CD14-positive monocyte (primary cell): ENCODE results near the gene PATZ1. TPM values are rescaled to one million over a fixed set of nuclear protein-coding genes. Genes with fewer than 3 reads are reported as not detected.
A peak's percentile ranks its signal among the peaks of the same experiment; 100 is the strongest.

ENCODE experiments used
- DNase-seq, 3 donors: peaks; one replicate each; pipeline ENCODE4 v3.0.0-alpha.2; 2011 to 2022
- H2AFZ ChIP-seq: 2 replicates; pipeline ENCODE4 v1.6.0; 2012; ENCODE audit warnings: mild to moderate bottlenecking, low read depth, low read length, inconsistent platforms; ENCODE audit not compliant: insufficient read depth, poor library complexity, severe bottlenecking
- H3K27ac ChIP-seq, 2 donors: 1 replicate in 1 of 2; 2 replicates in 1 of 2; pipeline ENCODE4 v1.5.1; 2012 to 2013; ENCODE audit warnings: low read length in 2 of 2, control low read depth in 1 of 2, inconsistent platforms in 1 of 2, low read depth in 1 of 2, mild to moderate bottlenecking in 1 of 2
- H3K27me3 ChIP-seq, 2 donors: one replicate each; pipeline versions ENCODE4 v1.6.0 to v1.6.1; 2011 to 2013; ENCODE audit warnings: low read length in 2 of 2; ENCODE audit not compliant: control insufficient read depth in 2 of 2, insufficient read depth in 2 of 2
- H3K36me3 ChIP-seq, 2 donors: replicated peaks in 1 of 2; 1 replicate in 1 of 2; 2 replicates in 1 of 2; pipeline versions ENCODE4 v1.5.1 to v1.6.1; 2012 to 2013; ENCODE audit warnings: low read length in 2 of 2, control low read depth in 1 of 2, inconsistent platforms in 1 of 2, mild to moderate bottlenecking in 1 of 2; ENCODE audit not compliant: insufficient read depth in 2 of 2, control insufficient read depth in 1 of 2
- H3K4me1 ChIP-seq, 2 donors: 1 replicate in 1 of 2; 2 replicates in 1 of 2; pipeline versions ENCODE4 v1.5.1 to v1.6.1; 2012 to 2013; ENCODE audit warnings: low read length in 2 of 2, control low read depth in 1 of 2, inconsistent platforms in 1 of 2, mild to moderate bottlenecking in 1 of 2, moderate library complexity in 1 of 2; ENCODE audit not compliant: insufficient read depth in 2 of 2, control insufficient read depth in 1 of 2
- H3K4me2 ChIP-seq: replicated peaks from 2 replicates; pipeline ENCODE3; 2012; ENCODE audit warnings: low read length, moderate library complexity, mild to moderate bottlenecking; ENCODE audit not compliant: poor library complexity, severe bottlenecking; ENCODE audit errors: extremely low read depth
- H3K4me3 ChIP-seq, 3 experiments: fragments of 200-600 bp in 1 of 3; sonication (generic) in 1 of 3; replicated peaks in 1 of 3; 1 replicate in 2 of 3; 2 replicates in 1 of 3; pipeline ENCODE4 v1.5.1; 2011 to 2013; ENCODE audit warnings: low read length in 3 of 3, mild to moderate bottlenecking in 3 of 3, control low read depth in 2 of 3, low read depth in 2 of 3, inconsistent platforms in 1 of 3, moderate library complexity in 1 of 3
- H3K79me2 ChIP-seq: 2 replicates; pipeline ENCODE4 v1.6.0; 2012; ENCODE audit warnings: mild to moderate bottlenecking, control low read depth, inconsistent platforms, low read length, moderate library complexity; ENCODE audit not compliant: insufficient read depth
- H3K9ac ChIP-seq: 2 replicates; pipeline ENCODE4 v1.6.0; 2017; ENCODE audit warnings: low read length, mild to moderate bottlenecking; ENCODE audit not compliant: insufficient read depth, poor library complexity, severe bottlenecking
- H3K9me3 ChIP-seq, 2 donors: replicated peaks in 1 of 2; 1 replicate in 1 of 2; 2 replicates in 1 of 2; pipeline versions ENCODE4 v1.5.1 to v1.6.1; 2012 to 2013; ENCODE audit warnings: low read length in 2 of 2, control low read depth in 1 of 2; ENCODE audit not compliant: control insufficient read depth in 1 of 2, insufficient read depth in 1 of 2
- H4K20me1 ChIP-seq: 2 replicates; pipeline ENCODE4 v1.6.0; 2012; ENCODE audit warnings: mild to moderate bottlenecking, low read length, control low read depth, moderate library complexity; ENCODE audit not compliant: insufficient read depth
- H3K27ac Mint-ChIP-seq, 7 donors: one replicate each; pipeline ENCODE4 v1.8.0; 2020; ENCODE audit warnings: mild to moderate bottlenecking in 7 of 7, mixed read lengths in 7 of 7, moderate library complexity in 6 of 7, inconsistent platforms in 2 of 7
- H3K27me3 Mint-ChIP-seq, 3 donors: one replicate each; pipeline ENCODE4 v1.8.0; 2021 to 2022; ENCODE audit warnings: low read depth in 3 of 3, mild to moderate bottlenecking in 3 of 3, mixed read lengths in 3 of 3, moderate library complexity in 3 of 3, inconsistent platforms in 1 of 3
- H3K36me3 Mint-ChIP-seq, 2 donors: one replicate each; pipeline ENCODE4 v1.8.0; 2020; ENCODE audit warnings: mixed read lengths in 2 of 2, inconsistent platforms in 1 of 2, mild to moderate bottlenecking in 1 of 2
- H3K4me1 Mint-ChIP-seq: one replicate; pipeline ENCODE4 v1.8.0; 2020; ENCODE audit warnings: mild to moderate bottlenecking, mixed read lengths
- H3K4me3 Mint-ChIP-seq, 2 donors: one replicate each; pipeline ENCODE4 v1.8.0; 2020; ENCODE audit warnings: mild to moderate bottlenecking in 2 of 2, mixed read lengths in 2 of 2, moderate library complexity in 1 of 2
- H3K9me3 Mint-ChIP-seq, 7 donors: one replicate each; pipeline ENCODE4 v1.8.0; 2020 to 2022; ENCODE audit warnings: mixed read lengths in 7 of 7, mild to moderate bottlenecking in 6 of 7, moderate library complexity in 6 of 7, inconsistent platforms in 2 of 7
- CTCF ChIP-seq: fragments of 200-600 bp; IDR thresholded peaks from one replicate; pipeline ENCODE4 v1.8.0; 2022; ENCODE audit warnings: antibody characterized with exemption, mild to moderate bottlenecking
- WGBS: methylation state at CpG from one replicate; pipeline ENCODE4 v1.1.5; 2013; ENCODE audit warnings: missing lambda C conversion rate; ENCODE audit not compliant: insufficient coverage; 5-methylcytosine and 5-hydroxymethylcytosine counted together
- intact Hi-C, 2 donors: fragments of 100-400 bp; cut with micrococcal nuclease; formaldehyde crosslinking; loops; one replicate each; pipeline versions ENCODE4 v1.15.0 to v1.15.1; 2023
- polyA plus RNA-seq, 3 donors: library from polyadenylated mRNA; depleted of rRNA in 1 of 3; unstranded in 2 of 3; stranded (reverse) in 1 of 3; fragments of 300-500 nt in 2 of 3; fragments of >200 nt in 1 of 3; fragmentation: Illumina TruSeq in 2 of 3; gene quantifications; 1 replicate in 2 of 3; 2 replicates in 1 of 3; pipeline ENCODE4 v1.2.3, GENCODE V29; 2012 to 2021

PATZ1 gene
- polyA plus RNA-seq, 3 donors: 1.8 to 10.7 (median 2.0) TPM

GRCh38 chr22:31289344-31289743 lies 56.8 kb downstream of the PATZ1 start:
- 85% methylated on average over 9 of the region's 13 CpGs for WGBS
- H3K4me2 ChIP-seq: peak overlapping the region; percentile 91
- H3K9me3 Mint-ChIP-seq: peaks cover 0 to 1% (median 0%) of the 10 kb centered on the region in 7 donors
- H3K4me1 ChIP-seq: peaks cover 62 to 85% of the 10 kb centered on the region in 2 donors
- peaks cover 29 to 38% of the 10 kb centered on the region in 2 donors for H3K36me3 ChIP-seq
- no peak overlapping the region for H2AFZ ChIP-seq
- H4K20me1 ChIP-seq: peaks cover 28% of the 10 kb centered on the region
- peak overlapping the region; percentile 99 to 100 (median 99) for H3K27ac Mint-ChIP-seq
- H3K27me3 Mint-ChIP-seq: peaks cover 0 to 5% (median 3%) of the 10 kb centered on the region in 3 donors
- no peaks in the 10 kb centered on the region for H3K9me3 ChIP-seq
- peaks cover 32 to 39% of the 10 kb centered on the region in 2 donors for H3K36me3 Mint-ChIP-seq
- H3K4me3 ChIP-seq: peak overlapping the region in 2 of 3 experiments; percentile 68 to 96
- no peak for TF ChIP-seq CTCF
- intact Hi-C loops: loop anchor here in 1 of 2 donors (5.0 kb wide), 1 partner anchor 77 kb away; the partner anchor contains the start of gene LIMK2
- H3K4me1 Mint-ChIP-seq: peaks cover 60% of the 10 kb centered on the region
- H3K27ac ChIP-seq: peak overlapping the region; percentile 96 to 99
- H3K79me2 ChIP-seq: peaks cover 9% of the 10 kb centered on the region
- peak overlapping the region; percentile 48 to 92 for H3K4me3 Mint-ChIP-seq
- peak overlapping the region; percentile 84 for H3K9ac ChIP-seq
- no peak for DNase-seq
- no peaks in the 10 kb centered on the region for H3K27me3 ChIP-seq

- Histone ChIP-seq H3K9me3 (no peaks in the 10 kb centered on the region), H3K4me2 (peak overlapping the region; percentile 91), H2AFZ (no peak overlapping the region), H3K4me1 (peaks cover 55 to 79% of the 10 kb centered on the region in 2 donors), H4K20me1 (peaks cover 31% of the 10 kb centered on the region), H3K79me2 (peaks cover 9% of the 10 kb centered on the region), H3K27ac (peak overlapping the region; percentile 96 to 99), H3K27me3 (no peaks in the 10 kb centered on the region), H3K36me3 (peaks cover 32 to 45% of the 10 kb centered on the region in 2 donors), H3K9ac (no peak overlapping the region), H3K4me3 (peak overlapping the region in 1 of 3 experiments; percentile 96)
- peaks cover 0 to 5% (median 3%) of the 10 kb centered on the region in 3 donors for H3K27me3 Mint-ChIP-seq
- no peak for TF ChIP-seq CTCF
- peak overlapping the region; percentile 46 to 99 (median 84) for H3K27ac Mint-ChIP-seq
- peaks cover 36 to 44% of the 10 kb centered on the region in 2 donors for H3K36me3 Mint-ChIP-seq
- WGBS: 24% methylated on average over 5 of the region's 5 CpGs
- intact Hi-C loops: loop anchor here in 1 of 2 donors (5.0 kb wide), 1 partner anchor 76 kb away; the partner anchor contains the start of gene LIMK2
- peak overlapping the region; percentile 30 to 37 for H3K4me3 Mint-ChIP-seq
- peaks cover 53% of the 10 kb centered on the region for H3K4me1 Mint-ChIP-seq
- H3K9me3 Mint-ChIP-seq: peaks cover 0 to 1% (median 0%) of the 10 kb centered on the region in 7 donors
- peak in 2 of 3 donors; percentile 40 to 45 for DNase-seq
Observed at GRCh38 chr22:31288496-31289240, 57.5 kb downstream of the PATZ1 start.
